Hematopoietic multipotent progenitor cell (in vitro differentiated cells): Measurements from ENCODE around the gene RARRES2. TPM values are rescaled to one million over a fixed set of nuclear protein-coding genes. Genes with fewer than 3 reads are reported as not detected.
A peak's percentile ranks its signal among the peaks of the same experiment; 100 is the strongest.
"Not testable (repeated sequence)": the region's sequence is repeated elsewhere in the genome, so short reads cannot be mapped to it uniquely, and the experiment has no call there.

ENCODE experiments used
- DNase-seq, 3 donors: peaks; one replicate each; pipeline ENCODE4 v3.0.0-alpha.2; 2011 to 2015; ENCODE audit warnings: low read depth in 2 of 3, low spot score in 2 of 3
- total RNA-seq: library from RNA; depleted of rRNA; stranded (reverse); fragments of >200 nt; gene quantifications from one replicate; pipeline ENCODE4 v1.2.3, GENCODE V29; 2012

RARRES2 gene
- total RNA-seq, 1 donor, result 2.4 TPM

GRCh38 chr7:150322833-150323681 lies 18.4 kb downstream of the RARRES2 start, which contains the start of the genes ACTR3C and LRRC61:
ACTR3C (minus strand) TSS chr7:150323545; CDS start chr7:150295296, 28,249 bp downstream.
LRRC61 (plus strand) TSS chr7:150323355; CDS start chr7:150336862, 13,507 bp downstream.
- peak; percentile 23 to 59 (median 53) for DNase-seq

- DNase-seq, result peak in 1 of 3 donors; percentile 34
These were observed 19.2 kb downstream of the RARRES2 start for GRCh38 chr7:150322114-150322832.

GRCh38 chr7:150321788-150322113 lies 19.7 kb downstream of the RARRES2 start:
- no peak for DNase-seq

GRCh38 chr7:150317748-150318444 lies 23.5 kb downstream of the RARRES2 start:
- no peak for DNase-seq

GRCh38 chr7:150316987-150317386 lies 24.4 kb downstream of the RARRES2 start:
- DNase-seq, result not testable (repeated sequence)

- DNase-seq, result no peak
These were observed 26.7 kb downstream of the RARRES2 start for GRCh38 chr7:150314639-150315239.

GRCh38 chr7:150313870-150314269 lies 27.6 kb downstream of the RARRES2 start:
- no peak for DNase-seq

- DNase-seq, result no peak
These were observed 28.0 kb downstream of the RARRES2 start for GRCh38 chr7:150313367-150313809.

- not testable (repeated sequence) for DNase-seq
These were observed 28.6 kb downstream of the RARRES2 start for GRCh38 chr7:150312649-150313366.

- DNase-seq, result no peak
These were observed 29.7 kb downstream of the RARRES2 start for GRCh38 chr7:150311711-150312110.

- no peak for DNase-seq
These were observed 30.3 kb downstream of the RARRES2 start for GRCh38 chr7:150311146-150311545.

- DNase-seq, result no peak
These were observed 32.9 kb downstream of the RARRES2 start for GRCh38 chr7:150308575-150308974.

- DNase-seq, result no peak
These were observed 33.5 kb downstream of the RARRES2 start for GRCh38 chr7:150307904-150308303.

- no peak for DNase-seq
These were observed 34.3 kb downstream of the RARRES2 start for GRCh38 chr7:150307129-150307528.

GRCh38 chr7:150306377-150306776 lies 35.1 kb downstream of the RARRES2 start:
- DNase-seq, result not testable (repeated sequence)

GRCh38 chr7:150305903-150306284 lies 35.5 kb downstream of the RARRES2 start:
- DNase-seq, result not testable (repeated sequence)

- DNase-seq, result not testable (repeated sequence)
These were observed 36.0 kb downstream of the RARRES2 start for GRCh38 chr7:150305259-150305902.

- DNase-seq, result not testable (repeated sequence)
These were observed 36.8 kb downstream of the RARRES2 start for GRCh38 chr7:150304499-150305258.

- not testable (repeated sequence) for DNase-seq
These were observed 38.5 kb downstream of the RARRES2 start for GRCh38 chr7:150302908-150303310.
